ENCODE measurements around the gene ARHGEF17.

GRCh38 chr11:73413256-73413655 lies 105.2 kb downstream of the ARHGEF17 start:
- TF ChIP-seq TCF12 (IDR thresholded peaks at IDR 0.05; ENCODE audit: low read depth, low read length) (no peak), CTCF (IDR thresholded peaks at IDR 0.05; ENCODE audit: control extremely low read depth in 1 of 3, insufficient read depth in 1 of 3, low read depth in 1 of 3, low read length in 3 of 3) (no peak), GTF2F1 (IDR thresholded peaks at IDR 0.05; ENCODE audit: borderline replicate concordance, low read depth, low read length) (no peak), RXRA (IDR thresholded peaks at IDR 0.05; ENCODE audit: insufficient read depth, low read depth, low read length) (no peak), CHD7 (IDR thresholded peaks at IDR 0.05; ENCODE audit: insufficient replicate concordance, low read length) (no peak), POLR2A (IDR thresholded peaks at IDR 0.05; ENCODE audit: control extremely low read depth in 1 of 2, low read depth in 2 of 2, low read length in 2 of 2) (no peak), TEAD4 (IDR thresholded peaks at IDR 0.05; ENCODE audit: low read depth, low read length) (no peak), CHD1 (IDR thresholded peaks at IDR 0.05; ENCODE audit: low read depth, low read length) (no peak), EZH2 (IDR thresholded peaks at IDR 0.05; ENCODE audit: low read depth, low read length, severe bottlenecking) (no peak)

Data from H1 (cell line).